ENCODE data around the gene TMEM132D.

The TMEM132D gene

DNA sequence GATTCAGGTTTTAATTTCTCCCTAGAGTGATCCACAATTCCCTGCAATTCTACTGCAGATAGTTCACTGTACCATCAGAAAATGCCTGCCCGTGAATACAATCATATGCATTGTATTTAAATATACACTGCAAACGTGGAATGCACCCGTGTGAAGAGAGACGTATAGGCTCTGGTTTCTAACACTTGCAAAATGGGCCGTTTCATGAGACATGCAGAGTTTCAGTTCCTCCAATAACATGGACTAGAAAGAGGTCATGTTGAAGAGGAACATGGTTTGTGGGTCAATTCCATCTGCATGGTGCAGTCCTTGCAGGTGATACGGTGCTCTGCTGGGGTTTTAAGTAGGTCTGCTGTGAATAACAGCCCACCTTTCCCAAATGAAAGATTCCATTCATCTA lies 373.3 kb downstream of the TMEM132D start:
- no peak for DNase-seq

DNA sequence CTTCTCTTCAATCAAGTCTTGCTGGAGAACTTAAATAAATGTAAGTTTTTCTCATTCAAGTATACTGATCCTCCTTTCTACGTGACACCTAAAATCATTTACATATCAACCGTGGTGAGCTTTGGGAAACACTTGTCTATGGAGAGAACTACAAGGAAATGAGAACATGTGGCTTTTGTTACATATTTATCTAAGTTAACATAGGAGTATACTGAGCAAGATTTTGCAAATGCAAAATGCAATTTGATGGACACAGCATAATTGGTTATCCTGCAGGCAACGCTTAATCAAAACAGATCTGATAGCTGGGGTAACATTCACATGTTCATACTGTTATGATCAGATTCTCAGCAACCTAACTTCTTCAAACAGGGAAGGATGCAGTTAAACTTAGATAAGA lies 376.3 kb downstream of the TMEM132D start:
- no peak for DNase-seq

DNA sequence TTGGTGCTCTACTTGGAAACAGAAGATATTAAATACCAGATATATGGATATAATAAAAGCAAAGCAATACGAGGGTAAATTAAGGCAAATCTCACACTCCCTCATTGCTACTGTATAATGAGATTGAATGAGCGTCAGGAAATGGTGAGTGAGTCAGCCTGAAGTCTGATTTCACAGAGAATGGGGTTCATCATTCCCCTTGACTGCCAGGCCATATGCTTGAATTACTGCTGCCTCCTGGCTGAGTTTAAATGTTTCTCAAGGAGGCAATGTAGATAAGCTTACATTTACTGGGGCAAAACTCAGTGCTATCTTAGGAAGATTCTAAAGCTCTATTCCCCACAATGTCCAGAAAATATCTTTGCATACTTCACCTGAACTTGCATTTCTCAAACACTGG lies 380.2 kb downstream of the TMEM132D start:
- no peak for DNase-seq

DNA sequence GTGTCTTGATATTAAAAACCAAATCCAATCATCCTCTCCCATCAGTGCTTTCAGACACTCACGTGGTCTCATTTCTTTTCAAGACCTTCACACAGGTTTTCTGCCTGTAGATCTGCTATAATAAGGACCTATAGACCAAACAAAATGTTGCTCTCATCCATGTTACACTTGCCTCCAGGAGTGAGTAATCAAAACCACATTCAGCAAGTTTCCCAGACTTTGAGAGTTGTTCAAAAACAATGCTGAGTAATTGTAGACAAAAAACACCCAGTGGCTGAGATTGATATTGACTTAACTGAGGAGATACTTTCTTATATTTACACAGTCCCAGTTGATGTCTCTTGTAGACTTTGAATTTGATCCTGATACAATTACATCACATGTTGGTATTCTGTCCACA lies 383.1 kb downstream of the TMEM132D start:
- DNase-seq, result no peak

DNA sequence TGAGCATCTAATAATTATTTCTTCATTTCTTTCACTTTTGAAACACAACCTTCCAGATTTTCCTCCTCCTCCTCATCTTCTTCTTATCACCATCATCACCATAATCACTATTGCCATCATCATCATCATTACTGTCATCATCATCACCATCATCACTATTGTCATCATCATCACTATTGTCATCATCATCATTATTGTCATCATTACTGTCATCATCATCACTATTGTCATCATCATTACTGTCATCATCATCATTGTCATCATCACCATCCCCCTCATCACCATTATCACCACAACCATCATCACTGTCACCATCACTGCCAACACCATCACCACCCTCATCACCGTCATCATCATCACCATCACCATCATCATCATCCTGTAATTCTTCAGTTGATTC lies 400.0 kb downstream of the TMEM132D start:
- DNase-seq, result no peak

DNA sequence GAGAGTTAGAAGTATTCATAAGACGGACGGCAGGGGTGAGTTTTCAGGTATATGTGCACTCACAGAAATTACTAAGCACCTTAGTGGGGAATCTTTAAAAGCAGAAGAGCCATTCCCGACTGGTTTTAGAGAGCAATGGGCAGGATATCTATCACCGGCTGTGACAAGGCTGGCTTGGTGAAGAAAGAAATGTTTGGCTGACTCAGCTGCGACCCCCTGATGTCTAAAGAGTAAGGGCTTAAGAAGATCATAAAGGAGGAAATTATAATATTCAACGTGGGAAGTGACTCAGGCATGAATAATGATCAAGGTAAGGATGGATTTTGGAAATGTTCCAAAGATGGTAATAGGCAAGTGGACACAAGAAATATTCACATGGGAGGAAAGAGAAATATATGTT lies 407.6 kb downstream of the TMEM132D start:
- no peak for DNase-seq

DNA sequence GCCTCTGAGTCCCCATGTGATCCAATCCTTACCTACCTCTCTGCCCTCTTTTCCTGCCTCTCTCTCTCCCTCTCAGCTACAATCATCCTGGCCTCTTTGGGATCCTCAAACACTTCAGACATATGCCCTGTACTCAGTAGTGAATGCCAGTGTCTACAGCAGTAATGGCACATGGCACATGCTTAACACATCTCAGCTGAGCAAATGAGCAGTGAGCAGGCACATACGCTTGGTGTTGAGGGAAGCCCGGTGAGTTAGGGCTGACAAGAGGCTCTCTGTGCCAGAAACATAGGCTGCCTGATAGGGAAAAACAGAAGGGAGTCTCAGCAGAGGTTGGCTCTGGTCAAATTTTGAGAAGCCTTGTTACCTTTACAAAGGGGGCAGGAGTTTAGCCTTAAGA lies 409.1 kb downstream of the TMEM132D start:
- no peak for DNase-seq

DNA sequence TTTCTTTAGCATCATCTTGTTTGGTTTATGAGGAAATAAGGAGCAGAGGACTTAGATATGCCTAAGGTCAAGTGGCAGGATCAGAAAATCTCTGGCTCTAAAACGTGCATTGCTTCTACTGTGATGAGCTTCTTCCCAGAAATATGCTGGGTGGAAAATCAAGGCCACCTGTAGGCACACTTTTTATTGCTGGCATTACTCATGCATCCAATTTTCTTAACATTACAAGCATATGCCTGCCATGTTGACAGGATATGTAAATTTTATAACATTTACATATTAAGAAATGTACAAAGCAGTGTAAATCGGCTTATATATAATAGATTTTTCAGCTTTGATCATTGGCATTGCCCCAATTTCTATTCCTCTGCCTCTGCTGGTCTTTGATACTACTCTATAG lies 409.6 kb downstream of the TMEM132D start:
- no peak for DNase-seq

DNA sequence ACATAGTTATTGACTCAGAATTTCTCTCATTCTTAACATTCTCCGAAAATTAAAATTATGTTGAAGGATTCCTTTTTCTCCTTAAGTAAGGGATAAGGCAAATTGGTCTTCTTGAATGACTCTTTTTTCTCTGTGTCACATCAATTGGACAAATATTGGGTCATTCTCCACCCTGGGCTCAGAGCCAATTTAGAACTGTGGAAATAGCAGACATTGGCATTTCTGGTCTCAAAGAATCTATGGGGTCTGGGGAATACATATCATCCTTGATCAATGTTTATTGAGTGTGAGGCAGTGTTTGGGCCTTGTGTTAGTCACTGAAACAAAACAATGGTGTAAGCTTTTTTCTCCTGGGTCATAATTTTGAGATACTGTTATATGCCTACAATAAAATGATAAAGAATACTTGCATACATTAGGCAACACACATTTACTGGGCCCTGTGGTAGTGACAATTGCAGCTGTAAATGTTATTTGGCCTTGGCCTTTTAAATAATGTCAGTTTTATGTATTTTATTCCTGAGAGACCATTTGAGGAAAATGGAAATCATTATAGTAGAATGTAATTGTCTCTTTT lies 414.6 kb downstream of the TMEM132D start:
- DNase-seq, result no peak

DNA sequence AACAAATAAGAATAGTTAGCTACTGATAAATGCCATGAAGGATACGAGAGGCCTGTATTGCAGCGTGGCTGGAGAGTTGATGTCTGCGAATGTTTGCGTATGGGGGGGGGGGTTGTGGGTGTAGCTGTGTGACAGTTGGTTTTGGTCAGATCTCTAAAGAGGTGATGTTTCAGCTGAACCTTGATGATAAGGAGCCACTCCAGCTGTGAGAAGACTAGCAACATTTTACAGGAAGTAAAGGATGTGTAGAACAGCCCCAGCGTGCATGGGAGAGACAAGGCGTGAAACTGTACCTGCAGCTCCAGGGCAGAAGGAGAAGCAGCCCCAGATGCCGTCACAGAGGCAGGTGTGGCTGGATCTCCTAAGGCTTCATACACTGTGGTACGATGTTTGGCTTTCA lies 416.9 kb downstream of the TMEM132D start:
- no peak for DNase-seq

DNA sequence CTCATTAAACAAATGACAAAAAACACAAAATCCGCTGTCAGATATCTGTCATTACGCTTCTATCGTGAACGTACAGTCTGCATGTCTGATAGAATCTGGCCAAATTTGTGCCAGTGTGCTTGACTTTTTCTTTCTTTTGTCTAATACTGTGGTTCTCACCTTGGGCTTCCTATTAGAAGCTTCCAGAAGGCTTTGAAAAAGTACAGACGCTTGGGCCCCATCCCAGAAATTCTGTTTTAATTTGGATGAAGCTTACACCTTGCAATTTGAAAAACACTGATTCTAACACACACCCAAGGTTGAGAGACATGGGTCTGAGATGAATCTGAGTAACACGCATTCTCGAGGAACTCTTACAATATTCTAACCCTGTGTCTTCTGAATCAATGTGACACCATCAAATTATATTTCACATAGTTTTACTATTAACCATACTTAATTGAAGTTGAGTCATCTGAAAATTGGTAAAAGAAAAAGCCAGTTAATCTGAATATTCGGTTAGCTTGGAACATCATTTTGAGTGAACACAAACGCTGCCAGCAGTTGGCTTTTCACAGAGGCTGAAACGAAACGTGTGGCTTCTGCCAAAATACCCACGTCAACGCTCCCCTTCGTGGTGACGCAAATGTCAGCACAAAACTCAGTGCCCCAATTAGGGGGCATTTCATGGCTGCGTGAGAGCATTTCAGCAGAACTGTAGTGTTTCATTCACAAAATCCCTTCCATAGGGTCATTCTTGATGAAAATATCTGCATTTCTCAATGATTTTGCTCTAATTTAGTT lies 420.5 kb downstream of the TMEM132D start:
- DNase-seq, result no peak

DNA sequence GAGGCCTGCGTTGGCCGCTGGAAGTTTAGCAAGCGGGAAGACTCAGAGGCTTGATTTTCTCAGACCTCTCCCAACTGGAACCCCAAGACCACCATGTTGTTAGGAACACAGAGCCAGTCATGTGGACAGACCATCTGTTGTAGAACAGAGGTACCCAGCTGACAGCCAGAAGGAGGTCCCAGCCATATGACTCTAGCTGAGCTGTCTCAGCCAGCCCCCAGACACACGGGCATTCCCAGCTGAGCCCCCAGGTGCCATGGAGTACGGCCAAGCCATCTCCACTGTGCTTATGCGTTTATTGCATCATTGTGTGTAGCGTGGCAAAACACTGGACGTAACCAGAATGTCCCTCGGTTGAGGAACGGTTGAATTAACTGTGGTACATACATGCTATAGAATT lies 421.9 kb downstream of the TMEM132D start:
- peak; percentile 35 to 79 for DNase-seq

DNA sequence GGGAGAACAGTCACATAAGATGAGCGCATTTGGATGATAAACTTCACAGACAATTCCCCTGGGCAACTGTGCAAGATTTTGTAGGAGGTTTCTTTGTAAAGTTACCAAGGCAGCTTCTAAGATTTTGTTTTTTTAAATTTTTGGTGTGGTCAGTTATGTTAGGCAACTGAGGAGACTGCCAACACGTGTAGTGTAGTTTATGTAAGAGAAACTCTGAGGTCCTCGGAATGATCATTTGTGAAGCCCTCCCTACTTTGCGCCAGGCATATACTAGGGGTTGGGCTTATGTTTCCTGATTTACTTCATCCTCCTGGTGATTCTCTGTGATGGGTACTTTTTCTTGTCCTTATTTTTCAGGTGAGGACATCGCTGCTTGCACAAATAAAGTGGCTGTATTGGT lies 433.6 kb downstream of the TMEM132D start:
- DNase-seq, result no peak

DNA sequence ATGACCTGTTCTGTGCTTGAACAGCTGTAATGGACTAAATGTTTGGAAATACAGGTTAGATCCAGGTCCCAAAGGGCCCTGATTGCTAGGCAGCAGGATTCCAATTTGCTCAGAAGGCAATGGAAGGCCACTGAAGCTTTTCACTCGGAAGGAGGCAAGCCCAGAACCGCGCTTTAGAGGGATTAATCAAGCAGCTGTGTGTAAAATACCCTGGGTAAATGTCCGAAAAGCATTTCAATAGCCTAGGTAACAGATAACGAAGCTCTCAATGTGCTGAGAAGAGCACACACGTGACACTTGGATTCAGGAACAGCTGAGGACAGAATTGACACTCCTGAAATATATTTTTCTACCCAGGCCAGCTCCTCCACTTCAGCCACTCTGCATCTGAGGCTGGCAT lies 436.1 kb downstream of the TMEM132D start:
- DNase-seq, result peak; percentile 18 to 67

DNA sequence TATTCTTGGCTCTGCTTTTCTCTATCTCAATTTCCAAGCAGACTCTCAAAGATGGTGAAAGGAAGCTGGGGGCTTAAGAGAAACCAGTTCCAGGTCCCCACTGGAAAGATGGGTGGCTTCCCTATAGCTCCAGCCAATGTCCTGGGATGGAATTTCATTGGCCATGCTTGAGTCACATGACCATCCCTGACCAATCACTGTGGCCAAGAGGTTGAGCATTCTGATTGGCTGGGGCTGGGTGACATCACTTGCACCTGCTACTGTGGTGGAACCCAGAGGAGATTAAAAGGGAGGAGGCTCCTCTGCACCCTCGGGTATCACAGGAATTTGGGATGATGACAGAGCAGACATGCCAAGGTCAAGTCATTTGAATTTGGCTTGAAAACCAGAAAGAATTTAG lies 436.5 kb downstream of the TMEM132D start:
- DNase-seq, result peak in 1 of 2 experiments; percentile 26

DNA sequence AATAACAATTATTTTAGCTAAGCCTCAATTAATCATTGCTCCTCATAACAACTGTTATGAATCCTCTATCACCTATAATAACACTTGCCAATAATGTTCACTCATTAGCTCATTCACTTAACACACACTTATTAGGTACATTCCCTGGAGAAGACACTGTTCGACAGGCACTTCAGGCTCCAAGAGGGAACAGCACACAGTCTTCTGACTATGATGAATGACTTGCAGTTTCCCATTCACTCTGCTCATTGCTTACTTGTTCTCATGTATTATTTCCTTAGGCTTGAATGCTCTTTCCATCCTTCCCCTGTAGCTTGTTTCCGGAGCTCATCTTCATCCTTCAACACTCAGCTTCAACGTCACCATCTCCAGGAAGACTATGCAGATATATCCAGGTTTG lies 437.3 kb downstream of the TMEM132D start:
- no peak for DNase-seq

DNA sequence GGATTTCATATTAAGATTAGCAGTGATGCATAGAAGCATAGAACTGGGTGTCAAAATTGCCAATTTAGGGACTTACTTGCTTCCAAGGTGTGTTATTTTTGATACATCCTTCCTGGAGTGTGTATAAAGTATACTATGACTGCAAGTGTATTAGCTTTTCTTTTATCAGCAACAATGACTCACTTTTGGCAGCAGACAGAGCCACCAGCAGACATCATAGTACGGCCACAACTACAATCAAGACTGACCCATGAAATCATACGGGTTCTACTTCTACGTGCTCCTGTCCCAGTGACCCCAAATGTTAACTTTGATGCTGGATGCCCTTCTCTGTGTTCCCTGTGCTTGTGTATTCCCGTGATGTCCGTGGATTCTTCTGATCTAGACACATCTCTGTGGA lies 443.9 kb downstream of the TMEM132D start:
- DNase-seq, result no peak

DNA sequence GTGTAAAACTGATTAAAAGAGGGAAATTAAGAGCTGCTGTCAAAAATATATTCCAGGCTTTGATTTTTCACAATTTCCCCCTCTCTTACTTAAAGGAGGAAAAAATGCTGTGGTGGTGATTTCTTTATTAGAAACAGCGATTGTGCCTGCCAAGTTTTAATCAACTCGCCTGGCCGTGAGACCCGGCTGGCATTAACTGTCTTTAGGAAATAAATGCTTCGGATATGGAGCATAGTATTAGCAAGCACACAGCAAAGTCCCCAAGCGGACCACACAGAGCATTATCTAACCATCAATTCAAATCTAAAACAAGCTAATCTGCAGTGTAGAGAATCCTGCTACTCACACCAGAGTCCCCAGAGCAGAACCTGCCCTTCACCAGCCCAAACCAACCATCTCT lies 457.1 kb downstream of the TMEM132D start:
- no peak for DNase-seq

DNA sequence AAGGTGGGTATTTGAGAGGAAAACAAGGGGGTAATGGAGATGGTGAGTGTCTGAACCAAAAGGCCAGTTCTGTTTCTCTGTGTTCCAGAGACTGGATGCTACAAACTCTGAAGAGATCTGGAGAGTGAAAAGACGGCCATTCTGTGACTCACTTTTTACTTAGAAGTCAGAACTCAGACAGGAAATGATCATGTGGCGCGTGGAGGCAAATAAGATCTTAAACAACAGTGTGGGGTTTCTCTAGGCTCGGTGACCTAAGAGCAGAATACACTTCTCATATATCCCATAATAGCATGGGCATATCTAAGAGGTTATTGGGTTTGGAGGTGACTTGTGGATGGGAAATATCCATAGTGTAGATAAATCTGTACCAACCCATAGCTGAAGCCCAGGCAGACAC lies 463.5 kb downstream of the TMEM132D start:
- DNase-seq, result no peak

DNA sequence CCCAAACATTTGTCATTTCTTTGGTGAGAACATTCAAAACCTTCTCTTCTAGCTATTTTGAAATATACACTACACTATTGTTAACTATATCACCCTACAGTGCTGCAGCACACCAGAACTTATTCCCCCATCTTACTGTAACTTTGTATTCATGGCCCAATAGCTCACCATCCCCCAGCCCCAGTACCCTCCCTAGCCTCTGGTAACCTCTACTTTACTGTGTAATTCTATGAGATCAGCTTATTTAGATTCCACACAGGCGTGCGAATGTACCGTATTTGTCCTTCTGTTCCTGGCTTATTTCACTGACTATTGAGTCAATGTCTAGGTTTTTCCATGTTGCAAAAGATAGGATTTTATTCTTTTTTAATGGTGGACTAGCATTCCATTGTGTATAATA lies 469.0 kb downstream of the TMEM132D start:
- DNase-seq, result no peak

DNA sequence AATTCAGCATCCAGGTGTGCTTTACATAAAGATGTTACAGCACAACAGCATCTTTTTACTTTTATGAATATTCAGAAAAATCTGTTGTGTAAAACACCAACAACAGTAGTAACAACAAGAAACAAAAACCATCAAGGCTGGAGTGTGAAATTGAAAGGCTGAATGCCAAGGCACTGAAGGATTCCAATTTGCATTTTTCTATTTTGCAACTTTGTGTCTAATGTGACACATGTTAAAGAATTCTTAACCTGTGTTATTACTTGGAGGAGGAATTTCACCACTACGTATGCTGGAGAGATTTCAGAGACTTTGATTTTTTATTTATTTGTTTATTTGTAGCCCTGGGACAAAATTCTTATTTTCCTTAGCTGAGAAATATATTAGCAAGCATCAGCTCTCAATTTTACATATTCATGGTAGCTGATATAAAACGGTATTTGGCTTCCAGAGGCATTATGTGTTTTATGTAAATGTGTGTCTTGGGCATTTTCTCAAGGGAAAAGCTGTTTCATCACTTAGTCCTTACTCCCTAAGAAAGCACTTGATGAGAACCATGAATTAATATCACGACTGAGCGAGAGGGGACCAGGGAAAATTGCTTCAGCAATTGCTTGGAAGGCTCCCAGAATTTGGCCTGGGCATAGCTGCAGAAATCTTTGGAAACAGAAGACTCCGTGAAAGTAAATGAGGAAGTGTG lies 475.4 kb downstream of the TMEM132D start:
- no peak for DNase-seq

DNA sequence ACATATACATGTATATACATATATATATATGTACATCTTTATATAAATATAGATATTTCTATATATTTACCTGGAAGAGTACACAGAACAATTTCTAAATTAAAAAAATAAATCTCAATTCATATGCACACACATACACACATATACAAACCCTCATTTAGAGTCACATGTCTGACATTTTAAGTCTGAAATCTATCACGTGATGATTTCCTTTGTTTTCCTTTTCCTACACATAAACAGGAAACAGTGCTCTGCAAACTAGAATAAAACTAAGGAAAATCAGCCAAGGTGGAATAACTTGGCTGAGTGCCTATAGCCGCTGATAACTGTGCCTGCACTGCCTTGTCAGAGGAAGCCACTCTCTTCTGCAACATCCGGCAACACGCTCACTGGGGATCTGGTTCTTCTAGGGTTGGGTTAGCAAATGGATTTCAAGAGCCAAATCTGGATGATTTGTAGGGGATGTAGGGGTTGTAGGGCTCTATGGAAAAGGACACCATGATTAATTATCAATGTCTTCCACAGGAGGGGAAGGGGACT lies 480.7 kb downstream of the TMEM132D start:
- DNase-seq, result no peak

DNA sequence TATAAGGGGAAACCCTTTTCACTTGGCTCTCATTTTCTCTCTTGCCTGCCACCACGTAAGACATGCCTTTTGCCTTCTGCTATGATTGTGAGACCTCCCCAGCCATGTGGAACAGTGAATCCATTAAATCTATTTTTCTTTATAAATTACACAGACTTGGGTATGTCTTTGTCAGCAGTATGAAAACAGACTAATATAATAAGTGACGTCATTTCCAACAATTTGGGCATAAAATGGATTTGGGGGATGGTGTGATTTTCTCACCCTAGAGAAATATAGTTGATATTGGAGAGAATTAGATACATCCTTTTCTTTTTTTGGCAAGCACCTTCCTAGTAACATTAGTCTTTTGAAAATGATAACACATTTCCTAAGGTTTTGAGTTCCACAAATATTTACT lies 490.5 kb downstream of the TMEM132D start:
- no peak for DNase-seq

DNA sequence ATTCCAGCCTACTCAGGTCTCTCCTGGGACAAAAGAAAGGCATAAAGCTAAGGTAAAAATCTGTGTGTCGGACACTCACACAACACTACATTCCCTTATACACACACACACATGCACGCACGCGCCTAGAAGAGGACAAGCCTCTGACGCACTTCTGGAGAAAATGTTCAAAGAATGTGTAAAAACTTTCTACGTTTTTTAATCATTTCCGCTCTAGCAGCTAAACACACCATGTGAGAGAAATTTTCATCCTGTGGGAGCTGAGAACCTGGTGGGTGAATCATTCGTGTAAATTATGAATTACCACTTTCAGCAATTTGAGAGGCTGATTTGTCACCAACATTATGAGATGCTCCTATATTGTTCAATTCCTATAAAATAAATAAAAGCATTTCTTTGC lies 494.5 kb downstream of the TMEM132D start:
- no peak for DNase-seq
